Gastrocnemius medialis (tissue), 4 donors: ENCODE results near the gene HTR4. TPM values are rescaled to one million over a fixed set of nuclear protein-coding genes. Genes with fewer than 3 reads are reported as not detected.

Experiments
- ATAC-seq, 2 donors: fragments of 150-250 bp; one replicate each; pipeline ENCODE4 v1.9.1; 2016
- DNase-seq, 2 donors: peaks; one replicate each; pipeline ENCODE4 v3.0.0-alpha.2; 2019
- H3K27ac ChIP-seq, 4 donors: fragments of 200-600 bp; sonication (generic); 1 replicate in 1 of 4; 2 replicates in 3 of 4; pipeline ENCODE4 v1.5.1; 2016 to 2018; ENCODE audit warnings: mild to moderate bottlenecking in 2 of 4, moderate library complexity in 1 of 4
- H3K27me3 ChIP-seq, 3 donors: fragments of 200-600 bp; sonication (generic) in 2 of 3; 1 replicate in 1 of 3; 2 replicates in 2 of 3; pipeline versions ENCODE4 v1.5.1 to v1.6.0; 2016 to 2019; ENCODE audit warnings: mild to moderate bottlenecking in 1 of 3, moderate library complexity in 1 of 3
- H3K36me3 ChIP-seq, 2 donors: fragments of 200-600 bp; sonication (generic) in 1 of 2; one replicate each; pipeline ENCODE4 v1.5.1; 2017 to 2018
- H3K4me1 ChIP-seq, 2 donors: fragments of 200-600 bp; sonication (generic) in 1 of 2; one replicate each; pipeline ENCODE4 v1.5.1; 2016 to 2017; ENCODE audit warnings: mild to moderate bottlenecking in 2 of 2
- H3K4me3 ChIP-seq, 4 donors: fragments of 200-600 bp; sonication (generic) in 3 of 4; 1 replicate in 1 of 4; 2 replicates in 3 of 4; pipeline ENCODE4 v1.5.1; 2016 to 2019; ENCODE audit warnings: mild to moderate bottlenecking in 2 of 4
- H3K9me3 ChIP-seq, 3 donors: fragments of 200-600 bp; sonication (generic) in 2 of 3; 1 replicate in 1 of 3; 2 replicates in 2 of 3; pipeline ENCODE4 v1.5.1; 2016 to 2019
- POLR2A ChIP-seq, 2 donors: fragments of 450-650 bp; IDR thresholded peaks; one replicate each; pipeline ENCODE4 v1.6.1; 2017; ENCODE audit warnings: antibody characterized with exemption in 2 of 2, mild to moderate bottlenecking in 2 of 2, moderate library complexity in 2 of 2
- in situ Hi-C, 4 donors: fragments of 200-750 bp; cut with MboI; loops; one replicate each; pipeline versions ENCODE4 v1.15.0 to v1.8.0; 2017; ENCODE audit warnings: low sequenced_read_pairs in 4 of 4
- intact Hi-C: fragments of 100-400 bp; cut with DNase I; formaldehyde crosslinking; loops from one replicate; pipeline ENCODE4 v1.15.1; 2023; ENCODE audit warnings: low total_unique reads
- total RNA-seq, 4 donors: library from RNA; depleted of rRNA; stranded (reverse); fragments of >200 nt; gene quantifications; one replicate each; pipeline versions ENCODE4 v1.1.0 to v1.2.3, GENCODE V29; 2016
- TF ChIP-seq, protein P1 (sequence below), 5 experiments: fragments of 450-650 bp in 3 of 5; fragments of 200-600 bp in 2 of 5; sonication (generic) in 2 of 5; IDR thresholded peaks in 4 of 5; conservative IDR thresholded peaks in 1 of 5; 1 replicate in 4 of 5; 2 replicates in 1 of 5; pipeline ENCODE4 v1.5.1; 2016 to 2019; ENCODE audit warnings: antibody characterized with exemption in 5 of 5, mild to moderate bottlenecking in 3 of 5, moderate library complexity in 3 of 5

Gene HTR4
- total RNA-seq, 4 donors from 2014 or later: 0.41 to 0.51 TPM; not detected in 2

DNA sequence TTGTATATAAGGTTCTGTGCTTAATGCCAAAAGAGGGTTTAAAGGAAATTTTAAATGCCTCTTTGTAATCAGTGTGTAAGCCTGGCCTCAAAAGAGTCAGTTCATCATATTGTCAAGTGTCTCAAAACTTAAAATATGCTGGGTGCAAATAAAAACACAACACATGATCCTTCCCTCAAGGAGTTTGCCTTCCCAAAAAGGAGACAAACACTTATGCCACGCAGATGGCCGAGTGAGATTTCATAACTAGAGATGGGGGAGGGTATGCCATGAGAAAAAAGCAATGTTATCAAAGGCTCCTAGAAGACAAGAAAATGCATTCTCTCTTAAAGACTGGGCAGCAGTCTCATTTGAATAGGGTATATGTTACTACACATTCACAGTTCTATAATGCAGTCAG, 215.4 kb downstream of the HTR4 start:
- Histone ChIP-seq H3K27ac (no peak overlapping the region), H3K36me3 (peaks cover 3 to 88% of the 10 kb centered on the region in 2 donors), H3K9me3 (no peaks in the 10 kb centered on the region), H3K4me1 (no peaks in the 10 kb centered on the region), H3K4me3 (no peak overlapping the region), H3K27me3 (no peaks in the 10 kb centered on the region)
- no peak for ATAC-seq
- no peak for DNase-seq
- in situ Hi-C loops: loop anchor here in 3 of 4 donors (5.0 to 25.0 kb wide), 5 partner anchors 288 to 798 kb away; no protein-coding TSS in a partner anchor
- TF ChIP-seq, protein P1, sequence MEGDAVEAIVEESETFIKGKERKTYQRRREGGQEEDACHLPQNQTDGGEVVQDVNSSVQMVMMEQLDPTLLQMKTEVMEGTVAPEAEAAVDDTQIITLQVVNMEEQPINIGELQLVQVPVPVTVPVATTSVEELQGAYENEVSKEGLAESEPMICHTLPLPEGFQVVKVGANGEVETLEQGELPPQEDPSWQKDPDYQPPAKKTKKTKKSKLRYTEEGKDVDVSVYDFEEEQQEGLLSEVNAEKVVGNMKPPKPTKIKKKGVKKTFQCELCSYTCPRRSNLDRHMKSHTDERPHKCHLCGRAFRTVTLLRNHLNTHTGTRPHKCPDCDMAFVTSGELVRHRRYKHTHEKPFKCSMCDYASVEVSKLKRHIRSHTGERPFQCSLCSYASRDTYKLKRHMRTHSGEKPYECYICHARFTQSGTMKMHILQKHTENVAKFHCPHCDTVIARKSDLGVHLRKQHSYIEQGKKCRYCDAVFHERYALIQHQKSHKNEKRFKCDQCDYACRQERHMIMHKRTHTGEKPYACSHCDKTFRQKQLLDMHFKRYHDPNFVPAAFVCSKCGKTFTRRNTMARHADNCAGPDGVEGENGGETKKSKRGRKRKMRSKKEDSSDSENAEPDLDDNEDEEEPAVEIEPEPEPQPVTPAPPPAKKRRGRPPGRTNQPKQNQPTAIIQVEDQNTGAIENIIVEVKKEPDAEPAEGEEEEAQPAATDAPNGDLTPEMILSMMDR (IDR thresholded peaks at IDR 0.05 in 4 of 5, conservative IDR thresholded peaks at IDR 0.05 in 1 of 5): no peak
- intact Hi-C loops: no loop called here

DNA sequence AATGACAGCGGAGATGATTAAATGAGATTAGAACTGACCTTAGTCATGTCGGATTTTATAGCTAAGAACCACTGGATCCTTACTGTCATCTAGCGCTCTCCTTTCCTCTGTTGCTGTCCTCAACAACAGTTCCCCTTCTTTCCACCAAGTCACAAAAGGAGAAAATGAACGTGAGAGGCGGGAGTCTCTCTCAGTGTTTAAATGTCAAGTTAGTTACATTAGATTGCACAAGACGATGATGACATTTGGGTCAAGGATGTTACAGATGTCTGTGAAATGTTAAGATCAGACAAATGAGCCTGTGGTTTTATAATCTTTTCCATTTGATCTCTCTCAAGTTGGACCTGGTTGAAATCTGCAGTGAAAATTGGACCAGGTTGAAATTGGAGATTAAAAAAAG, 217.1 kb downstream of the HTR4 start:
- H3K9me3 ChIP-seq: no peaks in the 10 kb centered on the region
- no peak for TF ChIP-seq POLR2A (IDR thresholded peaks at IDR 0.05)
- TF ChIP-seq, protein P1 (IDR thresholded peaks at IDR 0.05 in 4 of 5, conservative IDR thresholded peaks at IDR 0.05 in 1 of 5): no peak
- no peaks in the 10 kb centered on the region for H3K4me1 ChIP-seq
- H3K36me3 ChIP-seq: peaks cover 3 to 93% of the 10 kb centered on the region in 2 donors
- no peak overlapping the region for H3K4me3 ChIP-seq
- H3K27ac ChIP-seq: no peak overlapping the region
- DNase-seq: no peak
- H3K27me3 ChIP-seq: no peaks in the 10 kb centered on the region
- no peak for ATAC-seq
- in situ Hi-C loops (loop anchor here in 3 of 4 donors (5.0 to 25.0 kb wide), 5 partner anchors 290 to 800 kb away; no protein-coding TSS in a partner anchor), intact Hi-C loops (no loop called here)

DNA sequence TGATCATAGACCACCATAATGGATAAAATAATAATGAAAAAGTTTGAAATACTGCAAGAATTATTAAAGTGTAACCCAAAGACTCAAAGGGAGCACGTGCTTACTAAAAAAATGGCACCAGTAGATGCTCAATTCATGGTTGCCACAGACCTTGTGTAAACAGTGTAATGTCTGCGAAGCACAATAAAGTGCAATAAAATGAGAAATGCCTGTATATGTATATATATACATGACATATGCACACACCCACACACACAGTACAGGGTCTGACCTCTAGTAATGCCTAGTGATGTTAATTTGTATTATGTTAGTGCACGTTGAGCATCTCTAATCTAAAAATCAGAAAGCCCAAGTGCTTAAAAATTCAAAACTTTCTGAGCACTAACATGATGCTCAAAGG, 218.3 kb downstream of the HTR4 start:
- no peaks in the 10 kb centered on the region for H3K4me1 ChIP-seq
- intact Hi-C loops: no loop called here
- in situ Hi-C loops: loop anchor here in 3 of 4 donors (5.0 to 25.0 kb wide), 5 partner anchors 291 to 801 kb away; no protein-coding TSS in a partner anchor
- TF ChIP-seq, protein P1 (IDR thresholded peaks at IDR 0.05 in 4 of 5, conservative IDR thresholded peaks at IDR 0.05 in 1 of 5): no peak
- TF ChIP-seq POLR2A (IDR thresholded peaks at IDR 0.05): no peak
- DNase-seq (no peak), ATAC-seq (no peak)
- no peak overlapping the region for H3K4me3 ChIP-seq
- no peaks in the 10 kb centered on the region for H3K27me3 ChIP-seq
- H3K36me3 ChIP-seq: peaks cover 3 to 81% of the 10 kb centered on the region in 2 donors
- no peak overlapping the region for H3K27ac ChIP-seq
- H3K9me3 ChIP-seq: no peaks in the 10 kb centered on the region

DNA sequence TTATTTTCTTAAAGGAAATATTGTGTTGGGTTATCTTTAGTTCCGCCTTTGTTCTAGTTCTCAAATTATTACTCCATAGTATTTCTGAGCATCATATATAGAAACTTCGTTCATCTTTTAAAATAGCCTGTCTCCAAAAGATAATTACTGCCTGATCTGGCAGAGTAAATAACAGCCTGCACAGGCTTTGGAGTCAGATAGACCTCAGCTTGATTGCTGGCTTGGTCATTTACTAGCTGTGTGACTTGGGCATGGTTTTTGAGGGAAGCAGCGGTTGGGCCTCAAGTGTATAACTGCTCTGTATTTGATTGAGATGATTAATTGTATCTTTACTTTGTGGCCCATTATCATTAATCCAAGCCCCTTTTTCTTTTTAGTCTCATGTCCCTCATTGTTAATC, 220.5 kb downstream of the HTR4 start:
- TF ChIP-seq, protein P1 (IDR thresholded peaks at IDR 0.05 in 4 of 5, conservative IDR thresholded peaks at IDR 0.05 in 1 of 5): no peak
- TF ChIP-seq POLR2A (IDR thresholded peaks at IDR 0.05): no peak
- no peaks in the 10 kb centered on the region for H3K9me3 ChIP-seq
- peaks cover 3 to 59% of the 10 kb centered on the region in 2 donors for H3K36me3 ChIP-seq
- no peak for ATAC-seq
- intact Hi-C loops: no loop called here
- DNase-seq: no peak
- no peaks in the 10 kb centered on the region for H3K4me1 ChIP-seq
- no peak overlapping the region for H3K4me3 ChIP-seq
- no peak overlapping the region for H3K27ac ChIP-seq
- H3K27me3 ChIP-seq: no peaks in the 10 kb centered on the region
- in situ Hi-C loops: loop anchor here in 3 of 4 donors (10.0 to 25.0 kb wide), 4 partner anchors 603 to 803 kb away; no protein-coding TSS in a partner anchor

Other genes with a start within 250 kb of the HTR4 start
- gene ADRB2, start 172.1 kb upstream of the HTR4 start, total RNA-seq: 10 to 100 TPM in 1 of 4 donors, 1 to 10 TPM in 3; 4.2 to 17.3 (median 6.8) TPM